ENCODE data around the gene FBXO3.

The FBXO3 gene

DNA sequence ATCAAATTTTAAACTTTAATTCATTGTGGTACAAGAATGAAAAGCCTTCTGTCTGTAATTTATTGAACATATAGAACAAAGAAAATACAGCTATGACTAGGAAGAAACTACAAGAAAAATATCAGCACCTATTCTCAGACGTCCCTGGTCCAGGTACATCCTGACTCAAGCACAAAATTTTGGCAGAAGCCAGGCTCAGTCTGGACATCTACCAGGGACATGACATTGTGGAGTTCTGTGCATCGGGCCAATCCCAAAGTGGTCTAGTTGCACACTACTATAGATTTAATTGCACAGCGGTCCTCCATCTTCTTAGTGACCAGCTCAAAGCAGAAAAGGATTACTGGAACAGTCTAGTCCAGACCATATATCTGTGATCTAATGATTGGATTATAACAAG lies 22.4 kb downstream of the FBXO3 start:
- DNase-seq (ENCODE audit: low read depth): no peak
- no peak for TF ChIP-seq CTCF (conservative IDR thresholded peaks at IDR 0.05; ENCODE audit: low read depth, low read length)
- H3K4me3 ChIP-seq (ENCODE audit: low read depth, low read length): no peak overlapping the region

DNA sequence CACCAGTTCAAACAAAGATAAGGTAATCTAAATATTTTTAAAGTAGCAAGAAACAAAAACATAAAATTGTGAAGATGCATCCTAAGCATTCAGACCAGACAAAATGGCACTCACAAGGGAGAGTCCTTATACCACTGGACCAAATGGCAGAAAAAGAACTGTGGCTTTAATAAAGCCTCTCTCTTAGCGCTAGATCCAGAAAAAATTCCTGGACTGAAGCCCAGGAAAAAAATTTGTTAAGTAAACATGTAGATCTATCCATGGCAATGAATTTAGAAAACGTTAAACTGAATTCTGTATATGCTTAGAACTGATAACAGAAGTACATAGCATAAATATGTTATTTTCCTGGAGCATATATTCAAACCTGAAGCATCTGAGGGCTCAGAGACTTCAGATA lies 26.3 kb downstream of the FBXO3 start:
- no peak overlapping the region for H3K4me3 ChIP-seq (ENCODE audit: low read depth, low read length)
- DNase-seq (ENCODE audit: low read depth): peak; percentile 63
- TF ChIP-seq CTCF (conservative IDR thresholded peaks at IDR 0.05; ENCODE audit: low read depth, low read length): no peak

GRCh38 chr11:33743291-33743690 lies 31.0 kb downstream of the FBXO3 start:
- no peak for TF ChIP-seq CTCF (conservative IDR thresholded peaks at IDR 0.05; ENCODE audit: low read depth, low read length)
- no peak for DNase-seq (ENCODE audit: low read depth)

GRCh38 chr11:33742249-33742851 lies 32.0 kb downstream of the FBXO3 start:
- peak; percentile 66 for DNase-seq (ENCODE audit: low read depth)
- TF ChIP-seq CTCF (conservative IDR thresholded peaks at IDR 0.05; ENCODE audit: low read depth, low read length): peak; percentile 50
- H3K4me3 ChIP-seq (ENCODE audit: low read depth, low read length): no peak overlapping the region

More at GRCh38 chr11:33743291-33743690, 31.0 kb downstream of the FBXO3 start:
- H3K4me3 ChIP-seq (ENCODE audit: low read depth, low read length): no peak overlapping the region

DNA sequence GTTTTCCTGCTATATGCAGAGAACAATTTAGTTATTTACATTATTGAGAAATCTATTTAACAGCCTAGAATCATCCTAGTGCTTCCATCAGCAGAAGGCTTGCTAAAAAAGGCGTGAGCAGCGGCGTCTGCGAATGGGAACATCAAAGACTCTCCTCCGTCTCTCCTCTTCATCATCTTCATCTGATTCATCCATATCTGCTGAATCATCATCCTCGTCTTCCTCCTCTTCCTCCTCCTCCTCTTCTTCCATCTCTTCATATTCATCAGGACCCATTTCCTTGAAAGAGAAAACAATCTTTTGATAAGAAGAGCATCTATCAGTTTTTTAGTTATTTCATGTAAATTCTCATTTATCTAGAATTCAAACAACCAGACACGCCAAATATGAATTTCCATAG lies 32.5 kb downstream of the FBXO3 start:
- no peak for TF ChIP-seq CTCF (conservative IDR thresholded peaks at IDR 0.05; ENCODE audit: low read depth, low read length)
- H3K4me3 ChIP-seq (ENCODE audit: low read depth, low read length): no peak overlapping the region
- no peak for DNase-seq (ENCODE audit: low read depth)

DNA sequence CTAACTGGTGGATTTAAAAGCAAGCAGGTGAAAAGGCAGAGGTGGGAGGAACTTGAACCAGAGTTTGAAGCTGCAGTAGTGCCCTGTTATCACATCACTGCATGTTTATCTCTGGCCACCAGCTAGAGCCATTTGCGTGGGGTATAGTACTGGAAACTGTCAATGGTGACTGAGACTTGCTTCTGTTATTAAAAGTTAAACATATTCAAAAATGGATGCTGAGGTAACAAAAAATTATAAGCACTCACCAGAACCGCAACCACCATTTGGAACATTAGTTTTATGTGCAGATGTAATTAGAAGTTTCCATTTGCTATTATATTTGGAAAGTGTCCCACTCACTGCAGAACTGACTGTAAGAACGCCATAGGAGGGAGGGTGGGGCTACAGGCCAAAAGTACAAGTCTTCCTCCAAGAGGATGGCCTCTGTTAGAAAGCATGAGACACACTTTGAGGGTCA lies 36.9 kb downstream of the FBXO3 start:
- peak; percentile 57 for DNase-seq (ENCODE audit: low read depth)
- no peak overlapping the region for H3K4me3 ChIP-seq (ENCODE audit: low read depth, low read length)
- no peak for TF ChIP-seq CTCF (conservative IDR thresholded peaks at IDR 0.05; ENCODE audit: low read depth, low read length)

- DNase-seq (ENCODE audit: low read depth): peak; percentile 93
- no peak for TF ChIP-seq CTCF (conservative IDR thresholded peaks at IDR 0.05; ENCODE audit: low read depth, low read length)
- peak within 1 kb of the TSS; percentile 86 for H3K4me3 ChIP-seq (ENCODE audit: low read depth, low read length)
Observed at GRCh38 chr11:33736148-33736812, 38.0 kb downstream of the FBXO3 start, which contains the start of gene CD59. Gene CD59 (minus strand): TSS chr11:33736423. CDS start chr11:33722445, 13,978 bp downstream.
